OCI-LY7 (cell line): ENCODE results near the gene OR6J1. TPM values are rescaled to one million over a fixed set of nuclear protein-coding genes. Genes with fewer than 3 reads are reported as not detected.

Source experiments
- BruUV-seq: library from RNA; stranded (reverse); fragments of 400-500 nt; replicated peaks from 2 replicates; lab custom pipeline; 2021; lab: Mats Ljungman, UMichigan
- CTCF ChIA-PET: fragments of 300-600 bp; sonication (Branson Sonifier 250); formaldehyde crosslinking; loops from one replicate; lab custom pipeline; 2022; ENCODE audit warnings: antibody characterized with exemption; ENCODE audit not compliant: unreplicated experiment; lab: Charles Lee
- POLR2A ChIA-PET: fragments of 300-600 bp; sonication (Branson Sonifier 250); formaldehyde crosslinking; loops from one replicate; lab custom pipeline; 2022; ENCODE audit warnings: antibody characterized with exemption; lab: Charles Lee
- DNase-seq: peaks from one replicate; pipeline ENCODE4 v3.0.0-alpha.2; 2015; ENCODE audit warnings: low spot score
- H2AFZ ChIP-seq: fragments of 200-600 bp; sonication (generic), shearing (Covaris generic); 2 replicates; pipeline ENCODE4 v1.6.1; 2014; ENCODE audit warnings: mild to moderate bottlenecking, antibody characterized with exemption, low read length, moderate library complexity
- H3K27ac ChIP-seq: fragments of 200-600 bp; sonication (generic); 2 replicates; pipeline ENCODE4 v1.5.1; 2014; ENCODE audit warnings: mixed run types, low read depth, mild to moderate bottlenecking, moderate library complexity, low read length, inconsistent platforms; ENCODE audit not compliant: poor library complexity, severe bottlenecking
- H3K36me3 ChIP-seq: fragments of 200-600 bp; sonication (generic); 2 replicates; pipeline ENCODE4 v1.6.1; 2014; ENCODE audit warnings: mild to moderate bottlenecking, antibody characterized with exemption, low read length, moderate library complexity, mixed read lengths; ENCODE audit not compliant: insufficient read depth
- H3K4me1 ChIP-seq: fragments of 200-600 bp; sonication (generic); 2 replicates; pipeline ENCODE4 v1.5.1; 2014; ENCODE audit warnings: mild to moderate bottlenecking, low read length; ENCODE audit not compliant: insufficient read depth, poor library complexity, severe bottlenecking
- H3K4me2 ChIP-seq: fragments of 200-600 bp; sonication (generic); 2 replicates; pipeline ENCODE4 v1.6.1; 2014; ENCODE audit warnings: mild to moderate bottlenecking, low read length
- H3K4me3 ChIP-seq: fragments of 200-600 bp; sonication (generic); 2 replicates; pipeline ENCODE4 v1.5.1; 2014; ENCODE audit warnings: mild to moderate bottlenecking, low read depth, low read length; ENCODE audit not compliant: poor library complexity, severe bottlenecking
- H3K79me2 ChIP-seq: fragments of 200-600 bp; sonication (generic); 2 replicates; pipeline ENCODE4 v1.6.1; 2016; ENCODE audit warnings: low read depth, mild to moderate bottlenecking, low read length, moderate library complexity, mixed read lengths; ENCODE audit not compliant: insufficient read depth
- H3K9me2 ChIP-seq: fragments of 200-600 bp; sonication (generic); 2 replicates; pipeline ENCODE4 v1.6.1; 2016; ENCODE audit warnings: mild to moderate bottlenecking, low read length, mixed read lengths; ENCODE audit not compliant: insufficient read depth
- H3K9me3 ChIP-seq: fragments of 200-600 bp; sonication (generic); 2 replicates; pipeline ENCODE4 v1.6.1; 2014; ENCODE audit warnings: mild to moderate bottlenecking, mixed run types, low read length, mixed read lengths
- H4K20me1 ChIP-seq: fragments of 200-600 bp; sonication (generic); 2 replicates; pipeline ENCODE4 v1.6.1; 2014; ENCODE audit warnings: mild to moderate bottlenecking, antibody characterized with exemption, low read length, moderate library complexity, mixed read lengths; ENCODE audit not compliant: insufficient read depth
- CTCF ChIP-seq: fragments of 200-600 bp; sonication (generic); conservative IDR thresholded peaks from 2 replicates; pipeline ENCODE4 v1.5.1; 2014; ENCODE audit warnings: mild to moderate bottlenecking, antibody characterized with exemption, low read length, moderate library complexity, mixed read lengths
- EZH2phosphoT487 ChIP-seq: fragments of 200-600 bp; sonication (generic); IDR thresholded peaks from 2 replicates; pipeline ENCODE4 v1.6.1; 2018; ENCODE audit warnings: low read depth, borderline replicate concordance, mild to moderate bottlenecking, mixed run types, antibody characterized with exemption, low read length, moderate library complexity, mixed read lengths
- intact Hi-C: fragments of 100-400 bp; cut with micrococcal nuclease; formaldehyde crosslinking; loops from one replicate; pipeline ENCODE4 v1.10.0; 2022; ENCODE audit not compliant: unreplicated experiment
- total RNA-seq, 2 experiments: library from RNA; depleted of rRNA in 1 of 2; stranded (reverse); fragments of >200 nt in 1 of 2; shearing (Covaris generic) in 1 of 2; gene quantifications; 2 replicates each; pipeline ENCODE4 v1.2.3, GENCODE V29; 2014 to 2022

The OR6J1 gene
- total RNA-seq, 2 experiments from 2014 or later: not detected

DNA sequence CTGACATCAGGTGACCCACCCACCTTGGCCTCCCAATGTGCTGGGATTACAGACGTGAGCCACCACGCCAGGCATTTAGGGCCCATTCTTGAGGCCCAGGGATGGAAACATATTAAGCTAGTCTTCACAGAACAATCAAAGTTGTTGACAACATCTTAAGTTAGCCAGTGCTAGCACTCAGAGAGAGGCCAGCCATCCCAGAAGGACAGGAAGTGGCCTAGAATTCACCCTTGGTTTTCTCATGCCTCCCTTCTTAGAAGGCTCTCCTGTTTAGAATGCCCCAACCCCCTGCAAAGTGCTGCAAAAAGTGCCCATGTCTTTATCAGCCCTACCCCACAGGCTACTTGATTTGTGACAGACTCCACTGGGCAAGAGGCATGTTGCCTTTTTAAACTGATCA lies 12.1 kb upstream of the OR6J1 start:
- no peaks in the 10 kb centered on the region for H3K36me3 ChIP-seq
- no peak overlapping the region for H3K27ac ChIP-seq
- BruUV-seq: no TSS peak
- no peaks in the 10 kb centered on the region for H3K79me2 ChIP-seq
- ChIA-PET POLR2A (interaction anchor here (0.9 to 1.2 kb wide), 2 partner anchors 76 to 93 kb away, joined by 3 to 4 read pairs; no protein-coding TSS in a partner anchor), CTCF (interaction anchor here (0.6 kb wide), 1 partner anchor 43 kb away, joined by 3 read pairs; no protein-coding TSS in a partner anchor)
- no peaks in the 10 kb centered on the region for H3K9me3 ChIP-seq
- H3K9me2 ChIP-seq: no peaks in the 10 kb centered on the region
- no peak overlapping the region for H3K4me2 ChIP-seq
- TF ChIP-seq CTCF: no peak
- TF ChIP-seq EZH2phosphoT487: no peak
- no peaks in the 10 kb centered on the region for H4K20me1 ChIP-seq
- no peaks in the 10 kb centered on the region for H3K4me1 ChIP-seq
- DNase-seq: no peak
- no peak overlapping the region for H2AFZ ChIP-seq
- intact Hi-C loops: loop anchor here (10.0 kb wide), 1 partner anchor 181 kb away; no protein-coding TSS in a partner anchor
- H3K4me3 ChIP-seq: no peak overlapping the region

GRCh38 chr14:22653012-22653621 lies 9.0 kb upstream of the OR6J1 start:
- H3K9me2 ChIP-seq: no peaks in the 10 kb centered on the region
- no peaks in the 10 kb centered on the region for H3K79me2 ChIP-seq
- H4K20me1 ChIP-seq: no peaks in the 10 kb centered on the region
- ChIA-PET CTCF (interaction anchor here (1.7 kb wide), 1 partner anchor 83 kb away, joined by 8 read pairs; no protein-coding TSS in a partner anchor), POLR2A (interaction anchor here (0.6 to 1.6 kb wide), 4 partner anchors 64 to 221 kb away, joined by 3 to 7 read pairs (median 4); partner anchors contain the start of gene DAD1)
- no peaks in the 10 kb centered on the region for H3K4me1 ChIP-seq
- TF ChIP-seq EZH2phosphoT487: no peak
- peak; percentile 84 for TF ChIP-seq CTCF
- BruUV-seq: no TSS peak
- no peak overlapping the region for H3K4me2 ChIP-seq
- no peak overlapping the region for H3K4me3 ChIP-seq
- H3K36me3 ChIP-seq: no peaks in the 10 kb centered on the region
- DNase-seq: peak; percentile 72
- H2AFZ ChIP-seq: no peak overlapping the region; the same call in 1 of the 2 replicates
- intact Hi-C loops: loop anchor here (1.0 to 10.0 kb wide), 6 partner anchors 44 to 266 kb away; no protein-coding TSS in a partner anchor
- H3K27ac ChIP-seq: no peak overlapping the region
- H3K9me3 ChIP-seq: no peaks in the 10 kb centered on the region

DNA sequence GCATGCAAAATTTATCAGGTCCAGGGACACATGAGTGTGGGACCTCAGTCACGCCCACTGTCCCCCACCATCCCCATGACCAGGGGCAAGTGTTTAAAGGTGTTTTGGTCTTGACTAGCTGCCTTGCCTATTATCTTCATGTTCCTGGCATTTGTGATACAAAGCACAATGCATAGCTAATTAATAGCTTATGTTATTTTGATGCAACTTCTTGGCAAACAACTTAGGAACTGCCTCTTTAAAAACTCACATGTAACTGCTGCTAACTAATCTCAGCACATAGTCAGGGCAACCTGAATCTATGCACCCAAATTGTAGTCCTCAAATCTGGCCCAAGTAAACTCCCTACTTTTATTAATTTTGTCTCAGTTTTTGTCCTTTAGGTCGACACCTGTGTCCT lies 7.4 kb upstream of the OR6J1 start:
- ChIA-PET CTCF (no interaction called here), POLR2A (interaction anchor here (1.3 kb wide), 1 partner anchor 81 kb away, joined by 5 read pairs; no protein-coding TSS in a partner anchor)
- Histone ChIP-seq H4K20me1 (no peaks in the 10 kb centered on the region), H3K9me3 (no peaks in the 10 kb centered on the region), H3K4me3 (no peak overlapping the region), H2AFZ (0 out of 2 replicates have a peak overlapping the region, but pooled peaks have one; percentile 6), H3K4me1 (no peaks in the 10 kb centered on the region), H3K4me2 (no peak overlapping the region), H3K36me3 (no peaks in the 10 kb centered on the region), H3K9me2 (no peaks in the 10 kb centered on the region), H3K79me2 (no peaks in the 10 kb centered on the region), H3K27ac (no peak overlapping the region)
- no peak for DNase-seq
- no TSS peak for BruUV-seq
- TF ChIP-seq CTCF: no peak
- no peak for TF ChIP-seq EZH2phosphoT487
- intact Hi-C loops: loop anchor here (5.0 to 10.0 kb wide), 2 partner anchors 46 to 177 kb away; no protein-coding TSS in a partner anchor
